Fibroblast of lung (primary cell): ENCODE measurements around the gene RXFP4. TPM values are rescaled to one million over a fixed set of nuclear protein-coding genes. Genes with fewer than 3 reads are reported as not detected.

Experiments used
- DNase-seq, 2 donors: peaks; one replicate each; pipeline versions ENCODE4 v3.0.0 to v3.0.0-alpha.2; 2010; ENCODE audit warnings: low read depth in 2 of 2
- H2AFZ ChIP-seq: 2 replicates; pipeline ENCODE4 v1.5.1; 2012; ENCODE audit warnings: low read length, control low read depth, inconsistent platforms
- H3K27ac ChIP-seq: 2 replicates; pipeline ENCODE4 v1.5.1; 2011; ENCODE audit warnings: low read length, control low read depth; ENCODE audit not compliant: insufficient read depth
- H3K27me3 ChIP-seq: 2 replicates; pipeline ENCODE4 v1.5.1; 2011; ENCODE audit warnings: mild to moderate bottlenecking, low read length; ENCODE audit not compliant: control insufficient read depth, insufficient read depth
- H3K36me3 ChIP-seq: 2 replicates; pipeline ENCODE4 v1.5.1; 2011; ENCODE audit warnings: low read length; ENCODE audit not compliant: control insufficient read depth, insufficient read depth
- H3K4me1 ChIP-seq: 2 replicates; pipeline ENCODE4 v1.5.1; 2011; ENCODE audit warnings: low read length; ENCODE audit not compliant: control insufficient read depth, insufficient read depth; ENCODE audit errors: extremely low read depth
- H3K4me2 ChIP-seq: 2 replicates; pipeline ENCODE4 v1.5.1; 2011; ENCODE audit warnings: low read length, control low read depth; ENCODE audit not compliant: insufficient read depth; ENCODE audit errors: extremely low read depth
- H3K4me3 ChIP-seq, 4 experiments: fragments of 200-600 bp in 1 of 4; sonication (generic) in 1 of 4; replicated peaks in 1 of 4; 2 replicates each; pipeline ENCODE4 v1.5.1; 2011 to 2016; ENCODE audit warnings: low read length in 4 of 4, low read depth in 3 of 4, mild to moderate bottlenecking in 3 of 4, control low read depth in 2 of 4, inconsistent platforms in 1 of 4, mixed read lengths in 1 of 4; ENCODE audit not compliant: insufficient read depth in 1 of 4; ENCODE audit errors: control extremely low read depth in 1 of 4
- H3K79me2 ChIP-seq: 2 replicates; pipeline ENCODE4 v1.5.1; 2012; ENCODE audit warnings: mild to moderate bottlenecking, low read length, inconsistent platforms; ENCODE audit not compliant: control insufficient read depth, insufficient read depth
- H3K9ac ChIP-seq: 2 replicates; pipeline ENCODE4 v1.5.1; 2011; ENCODE audit warnings: mild to moderate bottlenecking, low read length, control low read depth; ENCODE audit not compliant: insufficient read depth
- H3K9me3 ChIP-seq: 2 replicates; pipeline ENCODE4 v1.5.1; 2012; ENCODE audit warnings: low read depth, low read length; ENCODE audit not compliant: control insufficient read depth, insufficient read depth
- H4K20me1 ChIP-seq: 2 replicates; pipeline ENCODE4 v1.5.1; 2011; ENCODE audit warnings: low read length; ENCODE audit not compliant: control insufficient read depth, insufficient read depth; ENCODE audit errors: extremely low read depth
- CTCF ChIP-seq, 2 donors: IDR thresholded peaks in 1 of 2; conservative IDR thresholded peaks in 1 of 2; 1 replicate in 1 of 2; 2 replicates in 1 of 2; pipeline ENCODE4 v1.5.1; 2011 to 2012; ENCODE audit warnings: low read length in 2 of 2, control low read depth in 1 of 2, inconsistent platforms in 1 of 2, low read depth in 1 of 2, mild to moderate bottlenecking in 1 of 2
- EZH2 ChIP-seq: IDR thresholded peaks from 2 replicates; pipeline ENCODE4 v1.5.1; 2012; ENCODE audit warnings: low read length, control low read depth, mild to moderate bottlenecking; ENCODE audit errors: missing control alignments
- polyA plus RNA-seq, 2 donors: library from polyadenylated mRNA; depleted of rRNA in 1 of 2; stranded (reverse) in 1 of 2; unstranded in 1 of 2; fragments of >200 nt; gene quantifications; 2 replicates each; pipeline ENCODE4 v1.2.1, GENCODE V29; 2011 to 2012; ENCODE audit warnings: missing spikeins in 1 of 2
- total RNA-seq: library from RNA; depleted of rRNA; stranded (reverse); fragments of >200 nt; gene quantifications from 2 replicates; pipeline ENCODE4 v1.2.1, GENCODE V29; 2014

The RXFP4 gene
- total and polyA plus RNA-seq, 2 donors (not counting 1 experiment from before 2014, with no cell fraction given): not detected

DNA sequence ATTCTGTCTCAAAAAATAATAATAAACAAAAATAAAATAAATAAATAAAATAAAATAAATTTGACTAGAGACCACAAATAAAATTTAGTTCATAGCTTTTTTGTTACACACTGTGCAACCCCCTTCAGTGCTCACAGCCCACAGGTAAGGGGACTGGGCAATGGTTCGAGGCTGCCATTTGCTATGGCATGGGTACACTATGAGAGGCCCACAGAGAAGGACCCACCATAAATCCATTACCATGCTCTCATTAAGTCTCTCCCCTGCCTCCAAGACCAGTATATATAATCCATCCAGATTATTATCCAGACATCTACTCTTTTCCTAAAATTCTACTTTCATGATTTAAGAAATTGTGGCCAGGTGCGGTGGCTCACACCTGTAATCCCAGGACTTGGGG lies 21.6 kb upstream of the RXFP4 start:
- TF ChIP-seq EZH2: no peak
- TF ChIP-seq CTCF (conservative IDR thresholded peaks at IDR 0.05 in 1 of 2, IDR thresholded peaks at IDR 0.05 in 1 of 2; ENCODE audit: low read depth in 1 of 2, low read length in 2 of 2): no peak
- H3K9ac ChIP-seq: no peak overlapping the region
- H3K27me3 ChIP-seq: no peaks in the 10 kb centered on the region
- no peaks in the 10 kb centered on the region for H3K4me1 ChIP-seq
- no peak overlapping the region for H2AFZ ChIP-seq
- no peak overlapping the region for H3K27ac ChIP-seq
- no peak overlapping the region for H3K4me3 ChIP-seq
- H3K4me2 ChIP-seq: no peak overlapping the region
- no peaks in the 10 kb centered on the region for H3K9me3 ChIP-seq
- H4K20me1 ChIP-seq: no peaks in the 10 kb centered on the region
- peaks cover 15% of the 10 kb centered on the region for H3K36me3 ChIP-seq
- H3K79me2 ChIP-seq: peaks cover 7% of the 10 kb centered on the region
- DNase-seq: no peak

DNA sequence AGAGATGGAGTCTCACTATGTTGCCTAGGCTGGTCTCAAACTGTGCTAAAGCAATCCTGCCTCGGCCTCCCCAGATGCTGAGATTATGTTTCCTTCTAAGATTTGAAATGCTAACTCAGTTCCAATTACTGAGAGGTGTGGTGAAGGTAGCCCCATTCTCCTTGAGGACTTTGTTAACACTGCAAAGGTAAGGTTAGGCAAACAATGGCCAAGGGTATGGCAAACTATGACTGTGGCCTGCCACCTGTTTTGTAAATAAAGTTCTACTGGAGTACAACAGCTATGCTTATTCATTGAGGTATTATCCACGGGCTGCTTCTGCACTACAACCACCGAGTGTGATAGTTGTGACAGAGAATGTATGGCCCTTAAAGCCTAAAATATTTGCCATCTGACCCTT lies 20.7 kb upstream of the RXFP4 start:
- no peaks in the 10 kb centered on the region for H3K4me1 ChIP-seq
- H3K27ac ChIP-seq: no peak overlapping the region
- H3K4me3 ChIP-seq: no peak overlapping the region
- H4K20me1 ChIP-seq: no peaks in the 10 kb centered on the region
- TF ChIP-seq CTCF (conservative IDR thresholded peaks at IDR 0.05 in 1 of 2, IDR thresholded peaks at IDR 0.05 in 1 of 2; ENCODE audit: low read depth in 1 of 2, low read length in 2 of 2): no peak
- H3K9me3 ChIP-seq: no peaks in the 10 kb centered on the region
- peaks cover 18% of the 10 kb centered on the region for H3K36me3 ChIP-seq
- H3K27me3 ChIP-seq: no peaks in the 10 kb centered on the region
- H3K9ac ChIP-seq: no peak overlapping the region
- no peak overlapping the region for H2AFZ ChIP-seq
- no peak overlapping the region for H3K4me2 ChIP-seq
- DNase-seq: no peak
- H3K79me2 ChIP-seq: peaks cover 10% of the 10 kb centered on the region

GRCh38 chr1:155925506-155925905 lies 15.9 kb upstream of the RXFP4 start:
- no peaks in the 10 kb centered on the region for H3K9me3 ChIP-seq
- H3K79me2 ChIP-seq: peaks cover 27% of the 10 kb centered on the region
- no peak overlapping the region for H3K9ac ChIP-seq
- no peaks in the 10 kb centered on the region for H3K4me1 ChIP-seq
- no peak overlapping the region for H3K4me3 ChIP-seq
- no peak overlapping the region for H3K27ac ChIP-seq
- DNase-seq: no peak
- no peak overlapping the region for H3K4me2 ChIP-seq
- H3K36me3 ChIP-seq: peaks cover 27% of the 10 kb centered on the region
- no peak overlapping the region for H2AFZ ChIP-seq
- H4K20me1 ChIP-seq: no peaks in the 10 kb centered on the region
- H3K27me3 ChIP-seq: no peaks in the 10 kb centered on the region
- TF ChIP-seq CTCF (conservative IDR thresholded peaks at IDR 0.05 in 1 of 2, IDR thresholded peaks at IDR 0.05 in 1 of 2; ENCODE audit: low read depth in 1 of 2, low read length in 2 of 2): no peak
- TF ChIP-seq EZH2: no peak
